ENCODE measurements around the gene LAMA2. TPM values are rescaled to one million over a fixed set of nuclear protein-coding genes. Genes with fewer than 3 reads are reported as not detected.

Gene LAMA2
- total RNA-seq, 1 donor from 2014 or later, result 18.0 TPM

GRCh38 chr6:129096651-129097290 is 213.8 kb downstream of the LAMA2 start:
- Mint-ChIP-seq H3K36me3 (ENCODE audit: unreplicated experiment) (no peaks in the 10 kb centered on the region), H3K4me3 (ENCODE audit: unreplicated experiment) (no peak overlapping the region), H3K9me3 (ENCODE audit: unreplicated experiment) (no peaks in the 10 kb centered on the region), H3K27me3 (ENCODE audit: unreplicated experiment) (peaks cover 4% of the 10 kb centered on the region), H3K27ac (ENCODE audit: unreplicated experiment) (no peak overlapping the region), H3K4me1 (ENCODE audit: unreplicated experiment) (no peaks in the 10 kb centered on the region)
- TF ChIP-seq CTCF (IDR thresholded peaks at IDR 0.05), result no peak
- no peak for DNase-seq (ENCODE audit: extremely low spot score, unreplicated experiment)

- Mint-ChIP-seq H3K27me3 (ENCODE audit: unreplicated experiment) (peaks cover 4% of the 10 kb centered on the region), H3K36me3 (ENCODE audit: unreplicated experiment) (no peaks in the 10 kb centered on the region), H3K4me3 (ENCODE audit: unreplicated experiment) (no peak overlapping the region), H3K4me1 (ENCODE audit: unreplicated experiment) (no peaks in the 10 kb centered on the region), H3K27ac (ENCODE audit: unreplicated experiment) (no peak overlapping the region), H3K9me3 (ENCODE audit: unreplicated experiment) (no peaks in the 10 kb centered on the region)
- no peak for DNase-seq (ENCODE audit: extremely low spot score, unreplicated experiment)
- TF ChIP-seq CTCF (IDR thresholded peaks at IDR 0.05), result no peak
Observed at GRCh38 chr6:129098061-129098553, 215.2 kb downstream of the LAMA2 start.

- H3K4me3 Mint-ChIP-seq (ENCODE audit: unreplicated experiment), result no peak overlapping the region
- H3K27me3 Mint-ChIP-seq (ENCODE audit: unreplicated experiment), result peaks cover 4% of the 10 kb centered on the region
- no peaks in the 10 kb centered on the region for H3K36me3 Mint-ChIP-seq (ENCODE audit: unreplicated experiment)
- H3K4me1 Mint-ChIP-seq (ENCODE audit: unreplicated experiment), result no peaks in the 10 kb centered on the region
- DNase-seq (ENCODE audit: extremely low spot score, unreplicated experiment), result no peak
- no peak for TF ChIP-seq CTCF (IDR thresholded peaks at IDR 0.05)
- no peaks in the 10 kb centered on the region for H3K9me3 Mint-ChIP-seq (ENCODE audit: unreplicated experiment)
- H3K27ac Mint-ChIP-seq (ENCODE audit: unreplicated experiment), result no peak overlapping the region
Observed at GRCh38 chr6:129099696-129100095, 216.8 kb downstream of the LAMA2 start.

DNA sequence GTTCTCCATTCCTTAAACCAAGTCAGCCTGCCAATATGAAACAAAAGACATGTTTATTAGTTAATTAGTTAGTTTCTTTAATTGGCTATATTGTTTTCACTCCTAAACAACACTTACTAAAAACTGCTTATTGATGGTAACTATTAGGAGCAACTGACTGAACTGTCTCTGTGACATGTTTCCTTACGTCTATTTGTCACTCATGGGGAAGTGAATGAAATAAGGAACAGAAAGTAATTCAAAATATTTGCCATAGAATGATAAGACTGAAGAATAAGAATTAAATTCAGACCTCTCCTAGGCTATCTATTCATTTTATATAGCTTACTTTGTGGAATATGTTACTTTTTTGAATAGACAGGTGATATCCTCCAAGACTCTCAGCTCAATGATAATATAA is 217.2 kb downstream of the LAMA2 start:
- H3K4me3 Mint-ChIP-seq (ENCODE audit: unreplicated experiment), result no peak overlapping the region
- no peak overlapping the region for H3K27ac Mint-ChIP-seq (ENCODE audit: unreplicated experiment)
- H3K27me3 Mint-ChIP-seq (ENCODE audit: unreplicated experiment), result peaks cover 4% of the 10 kb centered on the region
- no peaks in the 10 kb centered on the region for H3K36me3 Mint-ChIP-seq (ENCODE audit: unreplicated experiment)
- H3K9me3 Mint-ChIP-seq (ENCODE audit: unreplicated experiment), result no peaks in the 10 kb centered on the region
- DNase-seq (ENCODE audit: extremely low spot score, unreplicated experiment), result no peak
- TF ChIP-seq CTCF (IDR thresholded peaks at IDR 0.05), result no peak
- H3K4me1 Mint-ChIP-seq (ENCODE audit: unreplicated experiment), result no peaks in the 10 kb centered on the region

DNA sequence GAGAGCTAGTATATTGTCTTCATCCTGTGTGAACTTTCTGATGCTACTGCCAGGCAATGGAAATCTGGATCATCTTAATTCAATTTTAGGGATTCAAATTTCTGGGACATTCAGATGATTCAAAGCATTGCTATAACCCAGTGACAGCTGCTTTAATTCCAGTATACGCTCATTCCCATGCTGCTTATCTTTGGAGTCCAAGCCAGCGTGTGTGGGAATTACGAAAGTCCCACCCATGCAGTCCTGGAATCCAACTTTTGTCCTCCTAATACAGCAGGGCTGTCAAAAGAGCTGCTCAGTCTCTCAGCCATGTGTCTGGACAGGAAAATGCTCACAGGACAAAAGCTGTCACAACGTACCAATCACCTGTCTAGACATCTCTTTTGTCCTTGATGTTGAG is 219.8 kb downstream of the LAMA2 start:
- DNase-seq (ENCODE audit: extremely low spot score, unreplicated experiment), result no peak
- H3K27me3 Mint-ChIP-seq (ENCODE audit: unreplicated experiment), result peaks cover 9% of the 10 kb centered on the region
- no peak overlapping the region for H3K4me3 Mint-ChIP-seq (ENCODE audit: unreplicated experiment)
- no peaks in the 10 kb centered on the region for H3K4me1 Mint-ChIP-seq (ENCODE audit: unreplicated experiment)
- no peaks in the 10 kb centered on the region for H3K36me3 Mint-ChIP-seq (ENCODE audit: unreplicated experiment)
- TF ChIP-seq CTCF (IDR thresholded peaks at IDR 0.05), result no peak
- H3K9me3 Mint-ChIP-seq (ENCODE audit: unreplicated experiment), result no peaks in the 10 kb centered on the region
- H3K27ac Mint-ChIP-seq (ENCODE audit: unreplicated experiment), result no peak overlapping the region

All from osteocyte (in vitro differentiated cells).